Fibroblast of skin of abdomen (primary cell): ENCODE measurements around the gene SLC25A46. TPM values are rescaled to one million over a fixed set of nuclear protein-coding genes. Genes with fewer than 3 reads are reported as not detected.
"Not testable (repeated sequence)": the region's sequence is repeated elsewhere in the genome, so short reads cannot be mapped to it uniquely, and the experiment has no call there.

Experiments
- DNase-seq: peaks from one replicate; pipeline ENCODE4 v3.0.0-alpha.2; 2013
- polyA plus RNA-seq, 2 experiments: library from polyadenylated mRNA; unstranded; fragments of 120-200 nt; gene quantifications; one replicate each; pipeline ENCODE4 v1.2.1, GENCODE V29; 2013; ENCODE audit not compliant: insufficient read length in 2 of 2

Gene SLC25A46
- polyA plus RNA-seq (2013, experiment 1 of 2; ENCODE audit: insufficient read length): 32.9 TPM
- polyA plus RNA-seq (2013, experiment 2 of 2; ENCODE audit: insufficient read length): 34.1 TPM

GRCh38 chr5:110738812-110739651 lies at the start of gene SLC25A46:
TSS of gene SLC25A46 (plus strand) at chr5:110739007. CDS start at chr5:110739120, 113 bp downstream.
- peak; percentile 90 for DNase-seq

DNA sequence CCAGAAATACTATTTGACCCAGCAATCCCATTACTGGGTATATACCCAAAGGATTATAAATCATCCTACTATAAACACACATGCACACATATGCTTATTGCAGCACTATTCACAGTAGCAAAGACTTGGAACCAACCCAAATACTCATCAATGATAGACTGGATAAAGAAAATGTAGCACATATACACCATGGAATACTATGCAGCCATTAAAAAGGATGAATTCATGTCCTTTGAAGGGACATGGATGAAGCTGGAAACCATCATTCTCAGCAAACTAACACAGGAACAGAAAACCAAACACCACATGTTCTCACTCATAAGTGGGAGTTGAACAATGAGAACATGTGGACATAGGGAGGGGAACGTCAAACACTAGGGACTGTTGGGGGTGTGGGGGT lies 48.2 kb upstream of the SLC25A46 start:
- DNase-seq: not testable (repeated sequence)

DNA sequence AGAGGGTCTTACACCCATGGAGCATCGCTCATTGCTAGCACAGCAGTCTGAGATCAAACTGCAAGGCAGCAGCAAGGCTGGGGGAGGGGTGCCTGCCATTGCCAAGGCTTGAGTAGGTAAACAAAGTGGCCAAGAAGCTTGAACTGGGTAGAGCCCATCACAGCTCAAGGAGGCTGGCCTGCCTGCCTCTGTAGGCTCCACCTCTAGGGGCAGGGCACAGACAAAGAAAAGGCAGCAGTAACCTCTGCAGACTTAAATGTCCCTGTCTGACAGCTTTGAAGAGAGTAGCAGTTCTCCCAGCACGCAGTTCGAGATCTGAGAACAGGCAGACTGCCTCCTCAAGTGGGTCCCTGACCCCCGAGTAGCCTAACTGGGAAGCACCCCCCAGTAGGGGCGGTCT lies 46.1 kb upstream of the SLC25A46 start:
- DNase-seq: not testable (repeated sequence)

GRCh38 chr5:110702300-110702699 lies 36.5 kb upstream of the SLC25A46 start:
- DNase-seq: no peak

DNA sequence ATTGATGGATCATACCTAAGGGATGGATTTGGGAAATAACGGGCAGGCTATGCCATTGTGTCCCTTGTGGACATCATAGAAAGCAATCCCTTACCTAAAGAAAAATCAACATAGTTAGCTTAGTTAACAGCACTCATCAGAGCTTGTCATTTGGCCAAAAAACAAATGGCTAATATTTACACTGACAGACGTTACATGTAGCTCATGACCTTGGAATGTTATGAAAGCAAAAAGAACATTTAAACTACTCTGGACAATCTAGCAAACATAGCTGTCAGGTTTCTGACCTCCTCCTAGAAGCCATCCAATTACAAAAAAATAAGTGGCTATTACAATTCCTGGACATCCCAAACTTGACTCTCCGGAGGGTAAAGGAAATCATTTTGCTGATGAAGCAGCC lies 36.1 kb upstream of the SLC25A46 start:
- no peak for DNase-seq

DNA sequence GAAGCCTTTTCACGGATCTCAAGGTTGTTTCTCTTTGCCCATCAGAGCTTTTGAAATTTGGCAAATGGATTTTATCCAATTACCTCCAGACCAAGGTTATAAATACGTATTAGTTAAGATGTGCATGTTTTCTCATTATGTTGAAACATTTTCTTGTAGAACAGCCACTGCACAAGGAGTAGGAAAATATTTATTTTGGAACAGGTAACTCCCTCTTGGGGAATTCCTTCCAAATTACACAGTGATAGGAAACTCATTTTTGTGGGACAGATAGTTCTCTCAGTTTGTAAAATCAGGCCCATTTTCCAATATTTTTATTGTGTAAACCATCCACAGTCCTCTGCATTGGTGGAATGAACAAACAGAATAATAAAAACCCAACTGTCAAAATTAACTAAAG lies 35.3 kb upstream of the SLC25A46 start:
- no peak for DNase-seq

GRCh38 chr5:110705349-110705748 lies 33.5 kb upstream of the SLC25A46 start:
- no peak for DNase-seq

DNA sequence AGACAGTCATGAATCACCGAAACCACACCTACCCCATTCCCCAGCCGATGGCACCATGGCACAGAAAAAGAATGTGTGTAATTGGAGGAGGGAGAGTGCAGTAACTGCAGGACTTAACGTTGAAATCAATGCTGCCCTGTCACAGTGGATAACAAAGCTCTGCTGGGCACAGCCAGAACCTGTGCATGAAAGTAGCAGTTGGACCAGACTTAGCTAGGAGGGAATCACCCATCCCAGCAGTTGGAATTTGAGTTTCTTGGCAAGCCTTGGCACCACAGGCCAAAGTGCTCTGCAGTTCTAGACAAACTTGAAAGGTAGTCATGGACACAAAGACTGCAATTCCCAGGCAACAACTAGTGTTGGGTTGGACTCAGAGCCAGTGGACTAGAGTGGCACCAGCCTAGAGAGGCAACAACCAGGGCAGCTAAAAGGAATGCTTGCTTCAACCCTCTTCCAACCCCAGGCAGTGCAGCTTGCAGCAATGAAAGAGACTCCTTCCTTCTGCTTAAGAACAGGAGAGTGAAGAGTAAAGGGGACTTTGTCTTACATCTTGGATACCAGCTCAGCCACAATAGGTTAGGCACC lies 31.5 kb upstream of the SLC25A46 start:
- DNase-seq: no peak

DNA sequence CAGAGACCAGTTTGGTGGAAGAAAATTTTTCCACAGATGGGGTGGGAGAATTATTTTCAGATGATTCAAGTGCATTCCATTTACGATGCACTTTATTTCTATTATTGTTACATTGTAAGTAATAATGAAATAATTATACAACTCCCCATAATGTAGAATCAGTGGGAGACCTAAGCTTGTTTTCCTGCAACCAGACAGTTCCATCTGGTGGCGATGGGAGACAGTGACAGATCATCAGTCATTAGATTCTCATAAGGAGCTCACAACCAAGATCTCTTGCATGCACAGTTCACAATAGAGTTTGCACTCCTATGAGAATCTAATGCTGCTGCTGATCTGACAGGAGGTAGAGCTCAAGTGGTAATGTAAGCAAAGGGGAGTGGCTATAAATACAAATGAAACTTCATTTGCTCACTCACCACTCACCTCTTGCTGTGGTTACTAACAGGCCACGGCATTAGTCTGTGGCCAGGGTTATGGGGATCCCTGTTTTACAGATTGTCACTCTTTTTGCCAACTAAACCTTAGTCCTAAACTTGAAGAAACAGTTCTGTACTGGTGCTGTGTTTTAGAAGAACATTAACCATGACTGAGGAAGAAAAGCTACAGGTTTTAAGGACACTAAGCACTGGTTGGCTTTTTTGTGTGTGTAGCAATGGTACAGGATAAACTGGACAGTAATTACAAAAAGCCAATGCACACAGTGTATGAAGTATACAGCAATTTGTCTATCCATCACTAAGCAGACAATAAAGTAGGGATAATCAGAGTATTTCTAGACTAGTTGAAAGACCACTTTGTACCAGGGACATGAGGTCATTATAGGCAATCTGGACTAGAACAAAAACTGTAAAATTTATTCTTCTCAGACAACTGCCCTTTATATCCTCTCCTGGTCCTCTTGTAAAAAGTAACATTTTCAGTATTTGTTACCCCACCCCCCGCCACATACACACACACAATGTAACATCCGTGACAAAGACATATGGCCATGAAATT lies 22.3 kb upstream of the SLC25A46 start:
- DNase-seq: peak; percentile 18

DNA sequence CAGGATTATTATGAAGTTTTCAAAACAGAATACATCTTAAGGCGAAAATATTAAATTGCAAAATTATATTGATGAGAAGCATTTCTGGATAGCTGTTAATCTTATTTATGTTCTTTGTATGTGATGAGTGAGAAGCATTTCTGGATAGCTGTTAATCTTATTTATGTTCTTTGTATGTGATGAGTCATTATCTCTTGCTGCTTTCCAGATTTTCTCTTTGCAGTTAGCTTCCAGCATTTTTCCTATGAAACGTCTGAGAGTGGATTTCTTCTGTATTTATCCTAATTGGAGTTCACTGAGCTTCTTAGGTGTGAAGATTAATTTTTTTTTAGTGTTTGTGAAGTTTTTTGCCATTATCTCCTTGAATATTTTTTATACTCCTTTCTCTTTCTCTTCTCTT lies 20.5 kb upstream of the SLC25A46 start:
- peak; percentile 57 for DNase-seq

DNA sequence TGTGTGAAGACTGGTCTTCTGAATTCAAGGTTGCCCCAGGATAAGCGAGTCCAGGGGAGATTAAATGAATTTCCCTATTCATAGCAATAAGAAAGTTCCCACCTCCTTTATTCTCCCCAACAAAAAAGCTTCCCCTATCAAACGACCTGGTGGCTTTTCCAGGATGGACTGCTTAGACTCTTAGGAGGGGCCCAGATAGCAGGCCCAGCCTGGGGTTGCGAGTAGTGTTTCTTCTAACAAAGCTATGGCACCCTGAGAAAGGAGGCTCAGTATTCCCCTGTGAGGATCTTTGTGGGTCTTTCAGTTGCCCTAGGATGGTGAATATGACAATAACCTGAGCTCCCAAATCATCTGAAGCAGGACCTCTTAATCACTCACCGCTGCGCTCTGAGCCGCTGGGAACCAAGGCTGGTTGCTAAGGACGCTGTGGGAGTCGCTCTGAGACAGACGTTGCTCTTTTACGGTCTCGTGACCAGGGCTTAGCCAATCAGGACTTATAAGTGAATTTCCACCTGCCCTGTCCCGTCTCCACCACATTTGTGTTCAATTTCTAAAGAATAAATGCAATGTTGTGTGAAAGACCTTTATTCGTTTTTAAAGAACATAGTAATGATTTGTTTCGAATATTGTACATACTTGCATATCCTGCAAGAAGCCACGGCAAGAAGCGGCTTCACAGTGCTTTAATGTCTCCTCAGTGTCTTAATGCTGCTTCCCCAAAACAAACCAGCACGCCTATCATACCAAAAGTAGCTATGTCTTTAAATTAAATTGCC lies 12.4 kb upstream of the SLC25A46 start, which contains the start of gene TMEM232:
Gene TMEM232 (minus strand): TSS at position 423 of the 776 bp plus-strand sequence. CDS start 59,319 bp downstream, outside the sequence.
- peak; percentile 55 for DNase-seq

DNA sequence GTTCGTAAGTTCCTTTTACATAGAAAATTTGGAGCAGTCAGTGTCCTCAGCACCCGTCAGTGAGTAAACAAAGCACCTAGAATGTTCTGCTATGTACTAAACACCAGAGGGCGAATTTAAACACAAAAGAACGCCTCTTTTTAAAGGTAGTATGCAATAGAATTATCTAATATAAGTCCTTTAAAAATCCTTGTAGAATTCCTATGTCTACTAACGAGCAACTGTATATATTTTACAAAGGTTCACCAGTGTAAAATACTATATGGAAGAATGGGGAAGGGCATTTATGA lies 11.8 kb upstream of the SLC25A46 start:
- DNase-seq: no peak

- not testable (repeated sequence) for DNase-seq
Observed at GRCh38 chr5:110731499-110731898, 7.3 kb upstream of the SLC25A46 start.

GRCh38 chr5:110734101-110734500 lies 4.7 kb upstream of the SLC25A46 start:
- DNase-seq: no peak

GRCh38 chr5:110735556-110735955 lies 3.3 kb upstream of the SLC25A46 start:
- DNase-seq: peak; percentile 22

- no peak for DNase-seq
Observed at GRCh38 chr5:110736753-110737152, 2.1 kb upstream of the SLC25A46 start.

- no peak for DNase-seq
Observed at GRCh38 chr5:110738503-110738811, 350 bp upstream of the SLC25A46 start.

DNA sequence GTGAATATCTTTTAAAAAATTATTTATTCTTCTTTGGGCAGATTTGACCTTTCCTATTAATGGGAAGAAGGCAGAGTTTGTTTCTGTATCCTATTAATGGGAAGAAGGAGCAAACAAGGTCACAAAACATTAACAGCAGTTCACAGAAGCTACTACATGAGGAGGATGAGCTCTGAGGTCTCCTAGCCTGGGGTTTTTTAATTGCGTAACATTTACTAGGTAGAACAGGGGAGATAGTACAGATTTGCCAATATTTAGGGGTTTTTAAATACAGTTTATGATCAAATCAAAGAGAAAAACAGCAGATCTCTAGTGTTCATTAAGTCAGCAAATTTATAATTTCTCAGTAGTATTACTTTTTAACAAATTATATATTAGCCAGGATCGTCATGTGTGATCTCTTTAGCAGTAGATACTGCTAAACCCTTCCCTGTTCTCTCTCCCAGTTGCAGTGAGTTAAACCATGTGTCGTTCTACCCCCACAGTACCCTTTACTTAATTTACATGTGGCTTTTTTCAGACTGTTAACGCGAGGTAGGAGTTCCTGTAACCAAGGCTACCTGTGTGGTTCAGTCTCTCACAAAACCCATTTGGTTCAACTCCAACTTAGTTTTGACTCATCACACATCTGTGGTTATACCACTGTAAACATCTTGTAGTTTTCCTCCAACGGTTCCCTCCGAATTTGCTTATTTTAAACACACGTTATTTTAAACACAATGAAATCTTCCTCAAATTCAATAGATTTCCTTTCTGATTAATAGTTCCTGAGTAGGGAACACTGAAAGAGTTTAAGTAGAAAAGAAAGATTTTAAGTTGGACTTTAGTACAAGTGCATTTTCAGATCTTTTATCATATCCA lies 13.3 kb downstream of the SLC25A46 start:
- peak; percentile 13 for DNase-seq

DNA sequence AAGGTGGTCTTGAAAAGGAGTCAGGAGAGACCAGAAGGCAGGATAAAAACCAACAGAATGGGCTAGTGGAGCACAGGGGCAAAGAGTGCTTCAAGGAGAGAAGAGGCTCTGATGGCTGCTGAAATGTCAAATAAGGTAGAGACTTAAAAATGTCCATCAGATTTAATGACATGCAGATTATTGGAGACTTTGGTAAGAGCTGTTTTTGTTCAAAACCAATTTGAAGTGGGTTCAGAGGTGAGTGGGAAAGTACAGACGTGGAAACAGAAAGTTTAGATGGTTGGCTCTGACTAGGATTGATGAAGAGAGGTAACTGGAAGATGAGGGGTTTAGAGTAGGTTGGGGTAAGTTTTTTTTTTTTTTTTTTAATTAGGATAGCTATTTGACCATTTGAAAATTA lies 14.1 kb downstream of the SLC25A46 start:
- DNase-seq: no peak

- DNase-seq: no peak
Observed at GRCh38 chr5:110753600-110753999, 14.8 kb downstream of the SLC25A46 start.

- no peak for DNase-seq
Observed at GRCh38 chr5:110754181-110754580, 15.4 kb downstream of the SLC25A46 start.
